ENCODE measurements around the gene MACROD2.

- TF ChIP-seq, protein P1, sequence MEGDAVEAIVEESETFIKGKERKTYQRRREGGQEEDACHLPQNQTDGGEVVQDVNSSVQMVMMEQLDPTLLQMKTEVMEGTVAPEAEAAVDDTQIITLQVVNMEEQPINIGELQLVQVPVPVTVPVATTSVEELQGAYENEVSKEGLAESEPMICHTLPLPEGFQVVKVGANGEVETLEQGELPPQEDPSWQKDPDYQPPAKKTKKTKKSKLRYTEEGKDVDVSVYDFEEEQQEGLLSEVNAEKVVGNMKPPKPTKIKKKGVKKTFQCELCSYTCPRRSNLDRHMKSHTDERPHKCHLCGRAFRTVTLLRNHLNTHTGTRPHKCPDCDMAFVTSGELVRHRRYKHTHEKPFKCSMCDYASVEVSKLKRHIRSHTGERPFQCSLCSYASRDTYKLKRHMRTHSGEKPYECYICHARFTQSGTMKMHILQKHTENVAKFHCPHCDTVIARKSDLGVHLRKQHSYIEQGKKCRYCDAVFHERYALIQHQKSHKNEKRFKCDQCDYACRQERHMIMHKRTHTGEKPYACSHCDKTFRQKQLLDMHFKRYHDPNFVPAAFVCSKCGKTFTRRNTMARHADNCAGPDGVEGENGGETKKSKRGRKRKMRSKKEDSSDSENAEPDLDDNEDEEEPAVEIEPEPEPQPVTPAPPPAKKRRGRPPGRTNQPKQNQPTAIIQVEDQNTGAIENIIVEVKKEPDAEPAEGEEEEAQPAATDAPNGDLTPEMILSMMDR (optimal IDR thresholded peaks at IDR 0.05 in 1 of 3, IDR thresholded peaks at IDR 0.05 in 1 of 3, conservative IDR thresholded peaks at IDR 0.05 in 1 of 3; ENCODE audit: extremely low read depth in 1 of 3, insufficient read depth in 2 of 3, low read length in 3 of 3) = no peak
- no peak for TF ChIP-seq EZH2 (IDR thresholded peaks at IDR 0.05; ENCODE audit: low read length)
Observed at GRCh38 chr20:15958142-15958541, 1962.8 kb downstream of the MACROD2 start.
